ENCODE data around the gene LYPD8.

GRCh38 chr1:248779350-248779749 is 23.8 kb upstream of the LYPD8 start:
- TF ChIP-seq CTCF (IDR thresholded peaks at IDR 0.05) (no peak), EZH2 (IDR thresholded peaks at IDR 0.05) (no peak), EZH2phosphoT487 (IDR thresholded peaks at IDR 0.05) (no peak)

All from neural progenitor cell (in vitro differentiated cells).